ENCODE data around the gene CDH13.

- TF ChIP-seq, protein P1, sequence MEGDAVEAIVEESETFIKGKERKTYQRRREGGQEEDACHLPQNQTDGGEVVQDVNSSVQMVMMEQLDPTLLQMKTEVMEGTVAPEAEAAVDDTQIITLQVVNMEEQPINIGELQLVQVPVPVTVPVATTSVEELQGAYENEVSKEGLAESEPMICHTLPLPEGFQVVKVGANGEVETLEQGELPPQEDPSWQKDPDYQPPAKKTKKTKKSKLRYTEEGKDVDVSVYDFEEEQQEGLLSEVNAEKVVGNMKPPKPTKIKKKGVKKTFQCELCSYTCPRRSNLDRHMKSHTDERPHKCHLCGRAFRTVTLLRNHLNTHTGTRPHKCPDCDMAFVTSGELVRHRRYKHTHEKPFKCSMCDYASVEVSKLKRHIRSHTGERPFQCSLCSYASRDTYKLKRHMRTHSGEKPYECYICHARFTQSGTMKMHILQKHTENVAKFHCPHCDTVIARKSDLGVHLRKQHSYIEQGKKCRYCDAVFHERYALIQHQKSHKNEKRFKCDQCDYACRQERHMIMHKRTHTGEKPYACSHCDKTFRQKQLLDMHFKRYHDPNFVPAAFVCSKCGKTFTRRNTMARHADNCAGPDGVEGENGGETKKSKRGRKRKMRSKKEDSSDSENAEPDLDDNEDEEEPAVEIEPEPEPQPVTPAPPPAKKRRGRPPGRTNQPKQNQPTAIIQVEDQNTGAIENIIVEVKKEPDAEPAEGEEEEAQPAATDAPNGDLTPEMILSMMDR (IDR thresholded peaks at IDR 0.05 in 4 of 5, conservative IDR thresholded peaks at IDR 0.05 in 1 of 5) = no peak
- no peak for TF ChIP-seq POLR2A (IDR thresholded peaks at IDR 0.05)
These were observed 1180.5 kb downstream of the CDH13 start for GRCh38 chr16:83807327-83807709.
